Spleen (tissue), 11 donors: Measurements from ENCODE around the gene BUD31. TPM values are rescaled to one million over a fixed set of nuclear protein-coding genes. Genes with fewer than 3 reads are reported as not detected.
A peak's percentile ranks its signal among the peaks of the same experiment; 100 is the strongest.

Experiments
- DNase-seq: peaks from one replicate; pipeline ENCODE4 v3.0.0-alpha.2; 2020
- H3K27ac ChIP-seq, 8 donors: fragments of 200-600 bp; sonication (generic) in 7 of 8; 1 replicate in 4 of 8; 2 replicates in 4 of 8; pipeline versions ENCODE4 v1.5.0 to v1.8.0; 2016 to 2021; ENCODE audit warnings: inconsistent platforms in 4 of 8, mild to moderate bottlenecking in 4 of 8, moderate library complexity in 1 of 8
- H3K27me3 ChIP-seq, 7 donors: fragments of 200-600 bp; sonication (generic) in 6 of 7; replicated peaks in 1 of 7; 1 replicate in 4 of 7; 2 replicates in 3 of 7; pipeline versions ENCODE4 v1.5.0 to v1.8.0; 2016 to 2021; ENCODE audit warnings: inconsistent platforms in 3 of 7, mild to moderate bottlenecking in 1 of 7
- H3K36me3 ChIP-seq, 6 donors: fragments of 200-600 bp; sonication (generic) in 5 of 6; 1 replicate in 4 of 6; 2 replicates in 2 of 6; pipeline versions ENCODE4 v1.5.0 to v1.8.0; 2016 to 2021; ENCODE audit warnings: inconsistent platforms in 2 of 6
- H3K4me1 ChIP-seq, 6 donors: fragments of 200-600 bp; sonication (generic) in 5 of 6; 1 replicate in 3 of 6; 2 replicates in 3 of 6; pipeline versions ENCODE4 v1.5.0 to v1.8.0; 2016 to 2021; ENCODE audit warnings: inconsistent platforms in 3 of 6
- H3K4me3 ChIP-seq, 8 donors: fragments of 200-600 bp; sonication (generic) in 7 of 8; 1 replicate in 4 of 8; 2 replicates in 4 of 8; pipeline versions ENCODE4 v1.5.0 to v1.8.0; 2016 to 2021; ENCODE audit warnings: inconsistent platforms in 4 of 8, mild to moderate bottlenecking in 4 of 8, moderate library complexity in 2 of 8
- H3K9me3 ChIP-seq, 8 donors: fragments of 200-600 bp; sonication (generic) in 7 of 8; 1 replicate in 4 of 8; 2 replicates in 4 of 8; pipeline versions ENCODE4 v1.5.0 to v1.8.0; 2016 to 2021; ENCODE audit warnings: inconsistent platforms in 4 of 8
- CTCF ChIP-seq, 11 experiments: fragments of 200-600 bp in 7 of 11; fragments of 450-650 bp in 4 of 11; sonication (generic) in 4 of 11; IDR thresholded peaks in 8 of 11; conservative IDR thresholded peaks in 3 of 11; 1 replicate in 7 of 11; 2 replicates in 4 of 11; pipeline versions ENCODE4 v1.4.0 to v1.8.0; 2016 to 2021; ENCODE audit warnings: antibody characterized with exemption in 11 of 11, inconsistent platforms in 4 of 11, mild to moderate bottlenecking in 1 of 11
- POLR2A ChIP-seq, 3 donors: fragments of 450-650 bp; IDR thresholded peaks; one replicate each; pipeline ENCODE4 v1.5.1; 2017; ENCODE audit warnings: antibody characterized with exemption in 3 of 3, mild to moderate bottlenecking in 1 of 3
- POLR2AphosphoS5 ChIP-seq, 3 donors: sonication (generic); formaldehyde crosslinking; IDR thresholded peaks; one replicate each; pipeline ENCODE4 v1.5.1; 2017; ENCODE audit warnings: antibody characterized with exemption in 3 of 3
- WGBS, 5 donors: extraction: QIAGEN DNeasy Blood & Tissue Kit in 3 of 5; methylation state at CpG; one replicate each; pipeline versions ENCODE4 v1.1.5 to v1.1.7; 2013 to 2018; 5-methylcytosine and 5-hydroxymethylcytosine counted together
- intact Hi-C: fragments of 100-400 bp; cut with DNase I; formaldehyde crosslinking; loops from one replicate; pipeline ENCODE4 v1.15.0; 2023; ENCODE audit warnings: low total_unique reads
- polyA plus RNA-seq, 3 donors: library from polyadenylated mRNA; stranded (reverse); fragments of 200-250 nt; gene quantifications; one replicate each; pipeline ENCODE4 v1.2.1, GENCODE V29; 2013
- total RNA-seq, 7 donors: library from RNA; depleted of rRNA in 3 of 7; stranded (reverse); fragments of >200 nt in 3 of 7; fragmentation: NEBNext Ultra II Directional in 4 of 7; extraction: Animal tissue kit (Norgen Biotek cat#: 25700) in 4 of 7; gene quantifications; one replicate each; pipeline versions ENCODE4 v1.1.0 to v1.2.1, GENCODE V29; 2016 to 2021
- donor health status: healthy with polysubstance abuse.
- donor health status: DM: no; HTN: no; CAD: no; lungs with moderate emphysema.
- donor health status: DM: no; HTN: no; CAD: no.
- donor health status: Bipolar disorder and iron deficiency.
- donor health status: healthy.
- donor health status: DM: no; HTN: no; CAD: no.
- donor health status: DM: yes; HTN: yes; CAD: no.

BUD31 gene
- total and polyA plus RNA-seq, 10 donors = 48.4 to 124 (median 71.0) TPM

- intact Hi-C loops = no loop called here
- Histone ChIP-seq H3K27me3 (no peaks in the 10 kb centered on the region), H3K27ac (peak overlapping the region in 1 of 8 donors; percentile 3), H3K36me3 (peaks cover 0 to 100% (median 93%) of the 10 kb centered on the region in 6 donors), H3K4me1 (peaks cover 0 to 34% (median 11%) of the 10 kb centered on the region in 6 donors), H3K9me3 (no peaks in the 10 kb centered on the region), H3K4me3 (no peak overlapping the region)
- DNase-seq = no peak
- TF ChIP-seq CTCF (IDR thresholded peaks at IDR 0.05 in 8 of 11, conservative IDR thresholded peaks at IDR 0.05 in 3 of 11) (no peak), POLR2AphosphoS5 (IDR thresholded peaks at IDR 0.05) (peak in 1 of 3 donors; percentile 9), POLR2A (IDR thresholded peaks at IDR 0.05) (no peak)
- 90 to 98% (median 92%) methylated on average over 6 to 8 of the region's 8 CpGs; no CpG with 5 or more reads in 1 of the 5 donors for WGBS, 5 donors
Observed at GRCh38 chr7:99451936-99452335, 43.2 kb downstream of the BUD31 start.

- H3K27me3 ChIP-seq = no peaks in the 10 kb centered on the region
- peaks cover 0 to 100% (median 95%) of the 10 kb centered on the region in 6 donors for H3K36me3 ChIP-seq
- no peak overlapping the region for H3K4me3 ChIP-seq
- WGBS, 5 donors = 93 to 95% (median 93%) methylated on average over 8 to 13 of the region's 13 CpGs
- intact Hi-C loops = no loop called here
- TF ChIP-seq POLR2AphosphoS5 (IDR thresholded peaks at IDR 0.05) = no peak
- no peak for DNase-seq
- H3K4me1 ChIP-seq = peaks cover 0 to 34% (median 11%) of the 10 kb centered on the region in 6 donors
- peak overlapping the region in 1 of 8 donors; percentile 3 for H3K27ac ChIP-seq
- H3K9me3 ChIP-seq = no peaks in the 10 kb centered on the region
Observed at GRCh38 chr7:99452541-99452940, 43.8 kb downstream of the BUD31 start.

- WGBS, 5 donors = 82 to 93% (median 86%) methylated on average over 10 to 11 of the region's 11 CpGs
- intact Hi-C loops = no loop called here
- no peaks in the 10 kb centered on the region for H3K9me3 ChIP-seq
- no peak for DNase-seq
- H3K4me3 ChIP-seq = no peak overlapping the region
- no peak for TF ChIP-seq CTCF (IDR thresholded peaks at IDR 0.05 in 8 of 11, conservative IDR thresholded peaks at IDR 0.05 in 3 of 11)
- peak; percentile 52 to 64 (median 60) for TF ChIP-seq POLR2AphosphoS5 (IDR thresholded peaks at IDR 0.05)
- no peak for TF ChIP-seq POLR2A (IDR thresholded peaks at IDR 0.05)
- peaks cover 0 to 36% (median 11%) of the 10 kb centered on the region in 6 donors for H3K4me1 ChIP-seq
- peaks cover 0 to 100% (median 95%) of the 10 kb centered on the region in 6 donors for H3K36me3 ChIP-seq
- H3K27ac ChIP-seq = peak overlapping the region in 1 of 8 donors; percentile 14
- H3K27me3 ChIP-seq = no peaks in the 10 kb centered on the region
Observed at GRCh38 chr7:99453105-99453504, 44.3 kb downstream of the BUD31 start.

- peak in 1 of 3 donors; percentile 22 for TF ChIP-seq POLR2AphosphoS5 (IDR thresholded peaks at IDR 0.05)
- no peak for TF ChIP-seq CTCF (IDR thresholded peaks at IDR 0.05 in 8 of 11, conservative IDR thresholded peaks at IDR 0.05 in 3 of 11)
- TF ChIP-seq POLR2A (IDR thresholded peaks at IDR 0.05) = no peak
- peaks cover 0 to 44% (median 16%) of the 10 kb centered on the region in 6 donors for H3K4me1 ChIP-seq
- no peaks in the 10 kb centered on the region for H3K9me3 ChIP-seq
- intact Hi-C loops = no loop called here
- no peaks in the 10 kb centered on the region for H3K27me3 ChIP-seq
- H3K36me3 ChIP-seq = peaks cover 0 to 100% (median 84%) of the 10 kb centered on the region in 6 donors
- H3K4me3 ChIP-seq = no peak overlapping the region
- H3K27ac ChIP-seq = no peak overlapping the region
- no peak for DNase-seq
- 84 to 92% (median 86%) methylated on average over 5 to 9 of the region's 9 CpGs for WGBS, 5 donors
Observed at GRCh38 chr7:99455874-99456273, 47.1 kb downstream of the BUD31 start.
